Epidermal melanocyte (primary cell): ENCODE measurements around the gene MB.
"Not testable (repeated sequence)": the region's sequence is repeated elsewhere in the genome, so short reads cannot be mapped to it uniquely, and the experiment has no call there.

Experiments used
- DNase-seq: peaks from one replicate; pipeline ENCODE4 v3.0.0; 2011; ENCODE audit warnings: low spot score; ENCODE audit not compliant: insufficient read length

Gene MB

DNA sequence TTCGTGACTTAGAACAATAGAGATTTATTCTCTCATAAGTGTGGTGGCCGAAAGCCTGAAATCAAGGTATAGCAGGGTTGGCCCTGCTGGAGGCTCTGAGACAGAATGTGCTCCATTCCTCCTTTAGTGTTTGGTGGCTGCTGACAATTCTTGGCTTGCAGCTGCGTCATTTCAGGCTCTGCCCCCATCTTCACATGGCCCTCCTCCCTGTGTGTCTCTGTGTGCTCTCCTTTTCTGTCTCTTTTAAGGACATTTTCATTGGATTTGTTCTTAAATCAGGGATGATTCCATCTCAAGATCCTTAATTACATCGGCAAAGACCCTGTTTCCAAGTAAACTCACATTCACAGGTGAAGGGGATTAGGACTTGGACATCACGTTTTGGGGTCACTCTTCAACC lies 20.9 kb upstream of the MB start:
- DNase-seq = no peak

GRCh38 chr22:35637254-35637653 lies 20.1 kb upstream of the MB start:
- no peak for DNase-seq

DNA sequence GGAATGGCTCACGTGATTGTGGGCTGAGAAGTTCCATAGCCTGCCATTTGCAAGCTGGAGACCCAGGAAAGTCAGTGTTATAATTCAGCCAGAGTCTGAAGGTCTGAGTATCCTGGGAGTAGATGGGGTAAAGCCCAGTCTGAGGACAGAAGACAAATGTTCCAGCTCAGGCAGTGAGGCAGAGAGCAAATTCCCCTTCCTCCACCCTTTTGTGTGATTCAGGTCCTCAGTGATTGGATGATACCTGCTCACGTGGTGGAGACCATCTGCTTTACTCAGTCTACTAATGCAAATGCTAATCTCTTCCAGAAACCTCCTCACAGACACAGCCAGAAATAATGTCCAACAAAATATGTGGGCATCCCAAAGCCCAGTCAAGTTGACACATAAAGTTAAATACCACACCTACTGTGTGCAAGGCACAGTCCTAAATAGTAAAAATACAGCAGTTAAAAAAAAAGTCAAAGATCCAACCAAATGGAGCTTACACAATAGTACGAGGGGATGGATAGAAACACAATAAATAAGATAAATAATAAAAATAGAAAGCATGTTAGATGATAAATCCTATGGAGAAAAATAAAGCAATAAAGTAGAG lies 17.9 kb upstream of the MB start:
- no peak for DNase-seq

- DNase-seq = no peak
These were observed 16.9 kb upstream of the MB start for GRCh38 chr22:35634015-35634414.

- no peak for DNase-seq
These were observed 16.4 kb upstream of the MB start for GRCh38 chr22:35633520-35633919.

- no peak for DNase-seq
These were observed 15.8 kb upstream of the MB start for GRCh38 chr22:35632935-35633334.

GRCh38 chr22:35631597-35631996 lies 14.5 kb upstream of the MB start:
- DNase-seq = no peak

DNA sequence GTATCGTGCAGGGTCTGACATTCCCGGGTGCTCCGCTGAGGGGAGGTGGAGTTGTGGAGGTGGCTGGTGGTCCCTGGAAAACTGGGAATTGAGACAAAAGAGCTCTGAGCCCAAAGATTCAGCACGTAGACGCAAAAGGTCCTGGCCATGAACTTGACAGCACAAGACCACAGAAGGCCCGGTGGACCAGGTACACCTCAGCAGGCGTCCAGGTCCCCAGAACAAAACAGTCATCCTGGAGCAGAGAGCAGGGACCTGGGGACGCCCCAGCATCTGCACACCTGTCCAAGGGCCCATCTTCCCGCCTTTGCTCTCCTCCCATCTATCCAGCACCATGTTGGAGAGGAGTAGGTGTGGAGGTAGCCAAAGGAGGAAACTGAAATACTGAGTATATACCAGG lies 13.8 kb upstream of the MB start:
- no peak for DNase-seq

DNA sequence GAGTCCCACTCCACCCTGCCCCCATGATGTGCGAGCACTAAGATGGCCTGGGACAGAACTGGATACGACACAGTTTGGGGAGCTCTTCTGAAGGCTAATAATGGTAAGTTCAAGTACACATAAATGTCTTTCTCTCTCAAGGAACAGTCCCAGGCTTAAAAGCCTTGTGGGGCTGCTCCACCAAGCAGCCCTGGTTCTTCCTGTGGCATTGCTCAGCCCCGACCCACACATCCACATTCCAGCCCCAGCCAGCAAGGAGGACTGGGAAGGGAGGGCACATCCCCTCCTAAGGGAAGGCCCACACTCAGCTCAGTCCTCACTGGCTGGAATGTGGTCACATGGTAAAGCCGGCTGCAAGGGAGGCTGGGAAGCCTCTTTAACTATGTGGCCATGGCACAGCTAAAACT lies 13.3 kb upstream of the MB start:
- DNase-seq = no peak

GRCh38 chr22:35629406-35630216 lies 12.5 kb upstream of the MB start:
- DNase-seq = peak; percentile 84

GRCh38 chr22:35628732-35629131 lies 11.6 kb upstream of the MB start:
- no peak for DNase-seq

- peak; percentile 59 for DNase-seq
These were observed 10.3 kb upstream of the MB start for GRCh38 chr22:35627267-35628041.

GRCh38 chr22:35625763-35626432 lies 8.8 kb upstream of the MB start:
- no peak for DNase-seq

- no peak for DNase-seq
These were observed 7.4 kb upstream of the MB start for GRCh38 chr22:35624547-35624946.

- DNase-seq = not testable (repeated sequence)
These were observed 6.8 kb upstream of the MB start for GRCh38 chr22:35623885-35624284.

GRCh38 chr22:35622191-35622913 lies 5.2 kb upstream of the MB start:
- DNase-seq = no peak

- no peak for DNase-seq
These were observed 4.3 kb upstream of the MB start for GRCh38 chr22:35621451-35621850.

DNA sequence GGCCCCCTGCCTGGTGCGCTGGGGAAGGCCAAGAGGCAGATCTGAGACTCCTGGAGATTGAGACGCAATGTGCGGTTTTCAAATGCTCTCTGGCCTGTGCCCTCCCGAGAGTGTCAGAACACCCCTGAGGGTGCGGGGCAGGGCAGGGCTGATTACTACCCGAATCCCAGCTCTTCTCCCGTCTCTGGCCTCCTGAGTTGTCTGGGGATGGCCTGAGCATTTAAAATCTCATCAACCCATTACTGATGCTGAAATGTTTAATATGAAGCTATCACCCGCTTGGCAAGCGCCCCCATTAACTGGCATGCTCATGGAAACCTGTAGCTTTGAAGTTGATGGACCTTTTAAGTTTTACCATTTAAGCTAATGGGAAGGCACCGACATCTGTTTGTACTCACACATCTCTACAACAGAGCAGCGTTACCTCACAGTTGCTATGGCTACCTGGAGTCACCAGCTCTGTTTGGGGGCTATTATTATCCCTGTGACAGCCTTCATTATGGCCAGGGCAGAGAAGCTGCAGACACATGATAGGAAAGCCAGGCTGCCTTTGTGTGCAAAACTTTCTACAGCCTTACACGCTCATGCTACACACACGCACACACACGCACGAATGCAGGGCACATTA lies 3.6 kb upstream of the MB start:
- DNase-seq = no peak

DNA sequence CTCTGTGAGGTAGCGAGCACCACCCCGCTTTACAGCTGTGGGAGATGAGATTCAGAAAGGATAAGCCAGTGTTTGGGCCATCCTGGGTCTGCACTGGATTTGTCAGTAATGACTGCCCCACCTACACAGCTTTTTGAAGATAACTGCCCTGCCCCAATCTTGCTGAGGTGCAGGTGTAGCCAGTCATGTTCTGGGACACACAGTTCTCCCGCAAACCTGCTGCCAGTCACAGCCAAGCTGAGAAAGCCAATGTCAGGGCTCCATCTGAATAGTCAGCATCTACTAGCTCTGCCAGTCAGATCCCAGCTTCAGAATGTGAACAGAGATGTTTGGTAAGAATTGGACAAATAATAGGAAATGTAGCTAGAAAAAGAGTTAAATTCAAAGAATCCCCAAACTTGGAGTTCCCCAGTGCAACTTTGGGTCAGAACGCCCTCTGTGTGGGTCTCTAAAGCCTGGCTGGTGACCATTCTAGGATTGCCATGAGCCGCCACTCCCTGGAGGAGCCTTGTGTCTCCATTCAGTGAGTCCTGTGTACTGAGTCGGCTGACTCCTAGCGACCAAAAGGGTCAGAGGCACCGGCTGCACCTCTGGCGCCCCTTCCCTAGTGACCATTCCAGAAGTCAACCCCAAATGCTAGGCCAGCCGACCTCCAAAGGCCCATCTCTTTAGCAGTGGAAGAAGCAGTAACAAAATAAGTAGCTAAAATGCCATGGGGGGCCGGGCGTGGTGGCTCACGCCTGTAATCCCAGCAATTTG lies 2.4 kb upstream of the MB start:
- no peak for DNase-seq
